GM20000 (cell line): ENCODE results near the gene ABCB4.

Source experiments
- DNase-seq: peaks from one replicate; pipeline ENCODE4 v3.0.0; 2012; ENCODE audit warnings: low spot score
- CTCF ChIP-seq: IDR thresholded peaks from 2 replicates; pipeline ENCODE4 v1.5.1; 2012; ENCODE audit warnings: mild to moderate bottlenecking, control low read depth; ENCODE audit errors: extremely low read depth, missing control alignments

The ABCB4 gene

DNA sequence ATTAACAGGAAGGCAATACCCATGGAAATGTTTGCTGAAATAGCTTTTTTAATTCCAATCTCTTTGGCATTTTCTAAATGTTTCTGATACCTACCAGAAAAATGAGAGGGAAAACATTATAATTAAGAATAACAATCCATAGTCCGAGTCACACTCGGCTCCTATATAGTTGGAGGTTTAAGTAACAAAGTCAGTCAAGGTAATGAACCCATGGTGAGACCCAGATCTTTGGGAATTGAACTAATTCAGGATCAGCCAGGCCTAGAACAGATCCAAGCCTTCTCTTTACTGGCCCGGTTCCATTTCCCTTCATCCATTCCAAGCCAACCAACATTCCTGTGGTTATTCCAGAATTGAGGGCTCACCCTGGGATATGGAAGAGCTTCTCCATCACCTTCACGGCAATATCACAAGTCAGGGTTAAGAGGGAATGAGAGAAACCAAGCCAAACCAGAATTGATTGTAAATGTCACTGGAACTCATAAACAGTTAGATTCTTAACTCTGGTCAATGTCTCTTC, 28.3 kb downstream of the ABCB4 start:
- TF ChIP-seq CTCF, result no peak
- no peak for DNase-seq

- DNase-seq, result peak; percentile 27
Measured at GRCh38 chr7:87445897-87446296, 29.6 kb downstream of the ABCB4 start.

DNA sequence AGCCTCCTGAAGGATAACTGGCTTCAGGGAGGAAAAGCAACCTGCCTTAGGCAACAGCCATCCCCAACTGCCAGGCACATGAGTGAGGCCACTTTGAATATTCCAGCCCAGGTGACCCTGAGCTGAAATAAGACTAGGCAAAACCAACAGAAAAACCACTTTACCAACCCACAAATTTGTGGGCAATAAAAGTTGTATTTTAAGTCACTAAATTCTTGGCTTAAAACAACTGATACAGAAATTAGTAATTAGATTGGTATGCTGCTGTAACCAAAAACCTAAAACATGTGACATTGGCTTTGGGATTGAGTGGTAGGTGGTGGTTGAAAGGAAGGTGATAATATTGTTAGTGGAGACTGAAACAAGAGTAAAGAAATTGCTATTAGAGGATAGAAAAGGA, 39.9 kb downstream of the ABCB4 start:
- no peak for DNase-seq
- TF ChIP-seq CTCF, result no peak

More at GRCh38 chr7:87445897-87446296, 29.6 kb downstream of the ABCB4 start:
- TF ChIP-seq CTCF, result no peak

GRCh38 chr7:87432536-87432935, 42.9 kb downstream of the ABCB4 start:
- TF ChIP-seq CTCF, result no peak
- no peak for DNase-seq

DNA sequence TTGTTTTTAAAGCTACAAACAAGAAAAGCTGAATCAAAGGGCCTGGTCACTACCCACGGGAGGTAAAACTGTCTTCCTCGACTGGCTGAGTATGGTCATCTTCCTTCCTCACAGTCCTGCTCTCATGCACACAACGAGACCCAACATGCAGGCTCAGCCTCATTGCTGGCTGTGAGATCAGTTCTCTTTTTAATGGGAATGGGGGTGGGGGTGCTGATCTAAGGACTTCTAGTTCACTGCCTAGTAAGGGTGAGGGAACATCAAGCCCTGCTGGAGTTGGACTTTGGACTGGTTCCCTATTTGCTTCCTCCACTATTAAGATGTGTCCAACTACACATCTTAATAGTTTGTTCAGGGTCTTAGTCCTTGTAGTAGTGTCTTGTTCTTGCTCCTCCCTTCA, 48.2 kb downstream of the ABCB4 start:
- no peak for TF ChIP-seq CTCF
- no peak for DNase-seq

DNA sequence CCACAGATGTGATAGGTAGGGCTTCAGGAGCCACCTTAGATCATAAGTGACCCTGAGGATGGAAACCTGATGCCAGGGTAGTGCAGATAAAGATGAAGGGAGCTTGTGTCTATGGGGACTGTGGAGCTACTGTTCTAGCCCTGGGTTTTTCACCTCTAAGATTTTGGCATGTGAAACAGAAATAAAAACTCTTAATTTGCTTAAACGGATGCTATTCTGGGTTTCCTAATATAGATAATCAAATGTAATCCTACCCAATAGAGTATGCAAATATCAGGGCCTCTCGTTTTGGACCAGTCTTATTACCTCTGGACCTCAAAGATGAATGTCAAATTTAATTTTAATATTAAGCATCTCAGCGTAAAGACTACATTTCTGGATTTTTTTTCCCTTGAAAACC, 49.3 kb downstream of the ABCB4 start:
- no peak for TF ChIP-seq CTCF
- no peak for DNase-seq

DNA sequence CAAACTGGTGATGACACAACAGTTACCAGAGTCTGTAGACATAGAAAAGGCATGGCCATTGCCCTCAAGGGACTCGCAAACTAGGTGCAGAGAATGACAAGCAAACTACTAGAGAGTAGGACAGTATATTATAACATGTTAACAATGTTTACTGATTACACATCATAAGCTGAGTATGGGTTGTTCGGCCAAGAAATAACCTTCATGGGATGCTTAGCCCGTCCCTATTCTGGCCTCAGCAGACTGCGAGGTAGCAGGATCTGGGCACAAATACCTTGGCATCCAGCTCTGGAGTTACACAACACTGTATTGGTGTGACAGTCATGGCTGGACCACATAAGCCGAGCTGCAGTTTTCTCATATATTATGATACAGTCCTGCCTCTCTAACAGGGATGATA, 51.4 kb downstream of the ABCB4 start:
- no peak for DNase-seq
- TF ChIP-seq CTCF, result no peak
